ENCODE data around the gene LINGO1. TPM values are rescaled to one million over a fixed set of nuclear protein-coding genes. Genes with fewer than 3 reads are reported as not detected.

Gene LINGO1
- total RNA-seq, 1 donor from 2014 or later, result 12.0 TPM

DNA sequence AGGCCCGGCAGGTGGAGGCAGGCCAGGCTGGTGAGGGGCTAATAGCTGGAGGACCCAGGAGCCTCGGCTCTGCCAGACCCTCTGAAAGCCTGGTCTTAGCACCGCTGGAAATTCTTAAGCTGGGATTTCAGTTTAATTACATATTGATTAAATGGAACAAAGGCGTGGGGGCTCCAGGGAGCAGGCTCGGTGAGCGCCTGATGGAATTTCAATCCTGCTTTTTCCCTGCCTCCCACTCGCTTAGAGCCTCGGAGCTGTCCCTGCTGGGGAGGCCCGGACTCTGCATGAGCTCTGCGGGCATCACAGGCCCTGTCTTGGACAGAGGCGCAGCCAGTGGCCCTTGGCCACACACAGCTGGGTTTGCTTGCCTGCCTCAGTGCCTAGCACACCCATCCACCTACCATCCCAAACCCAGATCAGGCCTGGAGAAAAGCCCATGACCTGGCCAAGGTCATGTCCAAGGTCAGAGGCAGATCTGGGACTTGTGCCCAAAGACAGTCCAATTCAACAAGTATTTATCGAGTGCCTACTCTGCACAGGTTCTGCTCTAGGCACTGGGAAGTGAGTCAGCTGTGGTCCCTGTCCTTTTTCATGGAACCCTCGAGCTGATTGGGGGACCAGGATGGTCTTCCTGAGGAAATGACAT lies 40.6 kb downstream of the LINGO1 start:
- no peaks in the 10 kb centered on the region for H3K27me3 Mint-ChIP-seq (ENCODE audit: low read depth)
- H3K9me3 Mint-ChIP-seq (ENCODE audit: low read depth), result no peaks in the 10 kb centered on the region
- H3K4me1 Mint-ChIP-seq (ENCODE audit: low read depth), result peaks cover 3% of the 10 kb centered on the region
- TF ChIP-seq CTCF (IDR thresholded peaks at IDR 0.05), result no peak
- DNase-seq (ENCODE audit: low spot score), result no peak
- no peak overlapping the region for H3K4me3 Mint-ChIP-seq (ENCODE audit: unreplicated experiment)
- no peaks in the 10 kb centered on the region for H3K36me3 Mint-ChIP-seq (ENCODE audit: low read depth)
- H3K27ac Mint-ChIP-seq (ENCODE audit: unreplicated experiment), result no peak overlapping the region

DNA sequence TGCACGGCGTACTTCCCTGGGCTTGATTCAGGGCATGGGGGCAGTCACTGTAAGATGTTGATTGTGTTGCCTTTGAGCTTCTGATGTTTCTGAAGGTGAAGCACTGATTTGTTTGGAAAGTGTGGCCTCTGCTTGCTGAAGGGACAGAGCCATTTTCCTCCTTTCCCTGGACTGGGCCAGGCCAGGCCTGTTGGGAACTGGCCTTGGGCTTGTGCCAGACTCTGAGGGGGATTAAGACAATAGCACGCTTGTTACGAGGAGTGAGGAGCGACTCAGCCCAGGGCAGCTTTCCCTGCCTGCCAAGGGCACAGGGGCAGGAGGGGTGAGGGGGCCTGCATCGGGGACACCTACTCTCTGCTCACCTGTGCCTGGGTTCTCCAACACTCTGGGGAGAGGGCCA lies 42.9 kb downstream of the LINGO1 start:
- Mint-ChIP-seq H3K9me3 (ENCODE audit: low read depth) (no peaks in the 10 kb centered on the region), H3K27me3 (ENCODE audit: low read depth) (no peaks in the 10 kb centered on the region), H3K27ac (ENCODE audit: unreplicated experiment) (no peak overlapping the region), H3K4me3 (ENCODE audit: unreplicated experiment) (no peak overlapping the region), H3K36me3 (ENCODE audit: low read depth) (no peaks in the 10 kb centered on the region), H3K4me1 (ENCODE audit: low read depth) (peaks cover 3% of the 10 kb centered on the region)
- DNase-seq (ENCODE audit: low spot score), result no peak
- no peak for TF ChIP-seq CTCF (IDR thresholded peaks at IDR 0.05)

DNA sequence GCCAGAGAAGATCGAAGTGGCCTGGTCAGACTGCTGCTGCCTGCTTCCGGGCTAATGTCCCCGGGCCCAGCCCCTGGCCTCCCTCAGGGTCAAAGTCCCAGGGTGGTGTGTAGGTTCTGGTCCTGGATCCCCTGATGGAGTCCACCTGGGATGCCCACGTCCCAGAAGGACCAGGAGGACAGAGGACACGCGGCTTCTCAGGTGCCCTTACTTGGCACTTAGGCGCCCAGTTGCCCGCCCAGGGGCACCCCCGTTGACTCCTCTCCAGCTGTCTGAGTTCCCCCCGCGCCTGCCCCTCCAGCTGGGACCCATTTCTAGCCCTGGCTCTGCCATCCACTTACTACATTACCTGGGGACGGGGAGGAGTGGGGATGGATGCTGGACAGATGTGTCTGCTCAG lies 44.6 kb downstream of the LINGO1 start:
- Mint-ChIP-seq H3K27ac (ENCODE audit: unreplicated experiment) (no peak overlapping the region), H3K4me1 (ENCODE audit: low read depth) (peaks cover 5% of the 10 kb centered on the region), H3K4me3 (ENCODE audit: unreplicated experiment) (no peak overlapping the region), H3K36me3 (ENCODE audit: low read depth) (no peaks in the 10 kb centered on the region), H3K9me3 (ENCODE audit: low read depth) (no peaks in the 10 kb centered on the region), H3K27me3 (ENCODE audit: low read depth) (no peaks in the 10 kb centered on the region)
- no peak for DNase-seq (ENCODE audit: low spot score)
- TF ChIP-seq CTCF (IDR thresholded peaks at IDR 0.05), result no peak

GRCh38 chr15:77584691-77585090 lies 48.0 kb downstream of the LINGO1 start:
- Mint-ChIP-seq H3K27ac (ENCODE audit: unreplicated experiment) (no peak overlapping the region), H3K4me3 (ENCODE audit: unreplicated experiment) (no peak overlapping the region), H3K36me3 (ENCODE audit: low read depth) (no peaks in the 10 kb centered on the region), H3K9me3 (ENCODE audit: low read depth) (no peaks in the 10 kb centered on the region), H3K4me1 (ENCODE audit: low read depth) (peaks cover 19% of the 10 kb centered on the region), H3K27me3 (ENCODE audit: low read depth) (no peaks in the 10 kb centered on the region)
- no peak for TF ChIP-seq CTCF (IDR thresholded peaks at IDR 0.05)
- DNase-seq (ENCODE audit: low spot score), result no peak

DNA sequence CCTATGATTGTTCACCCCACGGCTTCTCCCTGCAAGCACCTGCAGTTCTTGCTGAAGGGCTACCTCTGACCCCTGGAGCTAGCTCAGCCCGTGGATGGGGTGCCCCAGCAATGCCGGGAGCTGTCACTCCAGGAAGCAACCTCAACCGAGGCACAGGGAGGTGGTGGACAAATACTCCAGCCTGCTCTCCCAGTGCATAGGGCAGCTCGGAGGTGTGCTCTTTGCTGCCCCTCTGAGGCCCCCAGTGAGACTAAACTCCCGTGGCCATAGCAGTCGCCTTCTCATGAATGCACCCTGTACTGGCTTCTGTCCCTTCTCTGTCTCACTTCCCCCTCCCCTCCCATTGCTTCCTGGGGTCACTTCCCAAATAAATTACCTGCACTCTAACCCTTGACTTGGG lies 48.5 kb downstream of the LINGO1 start:
- Mint-ChIP-seq H3K27me3 (ENCODE audit: low read depth) (no peaks in the 10 kb centered on the region), H3K9me3 (ENCODE audit: low read depth) (no peaks in the 10 kb centered on the region), H3K4me3 (ENCODE audit: unreplicated experiment) (no peak overlapping the region), H3K36me3 (ENCODE audit: low read depth) (no peaks in the 10 kb centered on the region), H3K4me1 (ENCODE audit: low read depth) (peaks cover 19% of the 10 kb centered on the region), H3K27ac (ENCODE audit: unreplicated experiment) (no peak overlapping the region)
- peak; percentile 17 for TF ChIP-seq CTCF (IDR thresholded peaks at IDR 0.05)
- DNase-seq (ENCODE audit: low spot score), result no peak
